Chondrocyte (in vitro differentiated cells): Measurements from ENCODE around the gene MYCBPAP. TPM values are rescaled to one million over a fixed set of nuclear protein-coding genes. Genes with fewer than 3 reads are reported as not detected.

Experiments
- DNase-seq: peaks from one replicate; pipeline ENCODE4 v3.0.0; 2021; ENCODE audit warnings: mixed read lengths, low spot score
- H3K27ac Mint-ChIP-seq: one replicate; pipeline ENCODE4 v1.8.0; 2021; ENCODE audit warnings: mild to moderate bottlenecking, moderate library complexity, mixed read lengths; ENCODE audit not compliant: unreplicated experiment
- H3K27me3 Mint-ChIP-seq: 2 replicates; pipeline ENCODE4 v1.8.0; 2021; ENCODE audit warnings: low read depth, mixed read lengths
- H3K36me3 Mint-ChIP-seq: 2 replicates; pipeline ENCODE4 v1.8.0; 2021; ENCODE audit warnings: low read depth, mixed read lengths
- H3K4me1 Mint-ChIP-seq: 2 replicates; pipeline ENCODE4 v1.8.0; 2021; ENCODE audit warnings: low read depth, mild to moderate bottlenecking, mixed read lengths
- H3K4me3 Mint-ChIP-seq: one replicate; pipeline ENCODE4 v1.8.0; 2021; ENCODE audit warnings: mild to moderate bottlenecking, moderate library complexity, mixed read lengths; ENCODE audit not compliant: unreplicated experiment
- H3K9me3 Mint-ChIP-seq: 2 replicates; pipeline ENCODE4 v1.8.0; 2021; ENCODE audit warnings: low read depth, mixed read lengths
- CTCF ChIP-seq: fragments of 200-600 bp; sonication (generic); IDR thresholded peaks from 2 replicates; pipeline ENCODE4 v1.5.0; 2021; ENCODE audit warnings: antibody characterized with exemption, mild to moderate bottlenecking, moderate library complexity
- total RNA-seq: library from RNA; stranded (reverse); gene quantifications from 3 replicates; pipeline ENCODE4 v1.2.1, GENCODE V29; 2021

Gene MYCBPAP
- total RNA-seq, 1 donor from 2014 or later = 0.99 TPM

GRCh38 chr17:50560931-50561745, 52.9 kb downstream of the MYCBPAP start:
- no peak overlapping the region for H3K4me3 Mint-ChIP-seq

GRCh38 chr17:50561746-50562141, 53.5 kb downstream of the MYCBPAP start:
- Mint-ChIP-seq H3K27ac (no peak overlapping the region), H3K36me3 (peaks cover 1% of the 10 kb centered on the region), H3K4me1 (peaks cover 19% of the 10 kb centered on the region), H3K4me3 (no peak overlapping the region), H3K9me3 (no peaks in the 10 kb centered on the region), H3K27me3 (peaks cover 45% of the 10 kb centered on the region)
- no peak for TF ChIP-seq CTCF
- DNase-seq = no peak

More at GRCh38 chr17:50560931-50561745, 52.9 kb downstream of the MYCBPAP start:
- Mint-ChIP-seq H3K27ac (no peak overlapping the region), H3K36me3 (peaks cover 1% of the 10 kb centered on the region), H3K4me1 (peaks cover 19% of the 10 kb centered on the region), H3K27me3 (peaks cover 39% of the 10 kb centered on the region), H3K9me3 (no peaks in the 10 kb centered on the region)
- TF ChIP-seq CTCF = no peak
- no peak for DNase-seq

DNA sequence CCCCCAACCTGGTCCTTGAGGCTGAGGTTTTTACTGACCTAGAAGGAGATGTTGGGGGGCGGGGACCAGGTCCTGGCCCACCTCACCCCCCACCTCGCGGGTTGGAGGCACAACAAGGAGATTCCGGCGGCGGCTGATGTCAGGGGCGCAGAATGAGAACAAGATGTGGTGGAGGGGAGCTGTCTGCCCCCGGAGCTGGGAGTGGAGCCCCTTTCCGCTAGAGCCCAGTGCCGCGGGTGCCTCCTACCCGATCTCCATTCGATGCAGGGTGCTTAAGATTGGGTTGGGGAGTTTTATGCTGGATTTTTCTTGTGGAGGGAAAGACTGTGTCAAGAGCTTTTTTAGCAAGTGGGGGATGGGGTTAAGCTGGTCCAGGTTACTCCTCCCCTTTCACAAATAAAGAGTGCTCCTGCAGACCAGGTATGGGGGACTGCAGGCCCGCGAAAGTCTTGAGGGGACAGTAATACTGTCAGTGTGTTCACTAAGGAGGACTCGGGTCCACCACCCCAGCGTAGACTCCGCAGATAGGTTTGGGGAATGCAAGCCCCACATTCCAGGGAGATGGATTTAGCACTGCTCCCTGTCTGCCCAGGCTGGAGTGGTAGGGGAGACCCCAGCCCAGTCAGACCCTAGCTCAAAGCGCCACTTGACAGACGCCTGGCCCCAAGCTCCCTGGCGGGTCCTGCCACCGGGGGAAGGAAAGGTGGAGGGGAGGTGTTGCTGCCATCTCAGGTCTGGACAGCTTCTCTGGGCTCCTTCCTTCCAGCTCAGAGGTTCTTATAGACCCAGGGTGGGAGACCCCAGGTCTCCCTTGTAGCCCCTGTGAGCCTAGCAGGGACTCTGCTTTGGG, 54.2 kb downstream of the MYCBPAP start:
- no peak overlapping the region for H3K27ac Mint-ChIP-seq
- H3K4me3 Mint-ChIP-seq = no peak overlapping the region
- DNase-seq = no peak
- peaks cover 1% of the 10 kb centered on the region for H3K36me3 Mint-ChIP-seq
- TF ChIP-seq CTCF = no peak
- H3K27me3 Mint-ChIP-seq = peaks cover 52% of the 10 kb centered on the region
- peaks cover 19% of the 10 kb centered on the region for H3K4me1 Mint-ChIP-seq
- H3K9me3 Mint-ChIP-seq = no peaks in the 10 kb centered on the region

- no peak for DNase-seq
- H3K27ac Mint-ChIP-seq = no peak overlapping the region
- peaks cover 19% of the 10 kb centered on the region for H3K4me1 Mint-ChIP-seq
- no peak overlapping the region for H3K4me3 Mint-ChIP-seq
- H3K27me3 Mint-ChIP-seq = peaks cover 53% of the 10 kb centered on the region
- TF ChIP-seq CTCF = peak; percentile 16
- no peaks in the 10 kb centered on the region for H3K9me3 Mint-ChIP-seq
- H3K36me3 Mint-ChIP-seq = peaks cover 1% of the 10 kb centered on the region
Observed at GRCh38 chr17:50563092-50563511, 54.9 kb downstream of the MYCBPAP start.

DNA sequence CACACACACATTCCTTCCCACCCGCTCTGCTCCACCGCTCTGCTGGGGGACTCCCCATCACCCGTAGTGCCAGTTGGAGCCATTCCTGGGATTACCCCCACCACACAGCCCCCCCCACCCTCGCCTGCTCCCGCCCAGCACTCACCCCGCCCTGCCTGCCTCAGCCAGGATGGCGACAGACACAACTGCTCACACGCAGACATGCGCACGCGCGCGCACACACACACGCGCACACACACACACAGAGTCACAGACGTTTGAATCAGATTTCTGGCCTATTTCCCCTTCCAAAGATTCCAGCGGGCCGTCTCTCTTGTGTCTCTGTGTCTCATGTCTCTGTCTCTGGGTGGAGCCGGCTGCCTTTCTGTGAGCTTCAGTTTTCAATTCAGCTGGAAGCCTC, 56.7 kb downstream of the MYCBPAP start:
- peaks cover 1% of the 10 kb centered on the region for H3K36me3 Mint-ChIP-seq
- peaks cover 13% of the 10 kb centered on the region for H3K4me1 Mint-ChIP-seq

More for the DNA sequence above, 56.7 kb downstream of the MYCBPAP start:
- no peak for TF ChIP-seq CTCF
- no peak overlapping the region for H3K4me3 Mint-ChIP-seq
- H3K9me3 Mint-ChIP-seq = no peaks in the 10 kb centered on the region
- H3K27ac Mint-ChIP-seq = no peak overlapping the region
- no peak for DNase-seq
- H3K27me3 Mint-ChIP-seq = peaks cover 44% of the 10 kb centered on the region
